CD4-positive, alpha-beta T cell treated with Interleukin-6 for 4 hours (primary cell): ENCODE data around the gene MATK.
"Not testable (repeated sequence)": the region's sequence is repeated elsewhere in the genome, so short reads cannot be mapped to it uniquely, and the experiment has no call there.

ENCODE experiments used
- DNase-seq: peaks from one replicate; pipeline ENCODE4 v3.0.0-alpha.2; 2020; ENCODE audit warnings: mixed read lengths

The MATK gene

GRCh38 chr19:3770136-3770999 is 15.8 kb downstream of the MATK start:
- DNase-seq: no peak

- DNase-seq: no peak
Observed at GRCh38 chr19:3769494-3769893, 16.7 kb downstream of the MATK start.

GRCh38 chr19:3768748-3769099 is 17.5 kb downstream of the MATK start:
- no peak for DNase-seq

- DNase-seq: no peak
Observed at GRCh38 chr19:3768015-3768747, 18.0 kb downstream of the MATK start.

- DNase-seq: no peak
Observed at GRCh38 chr19:3767050-3767449, 19.1 kb downstream of the MATK start.

- peak; percentile 18 for DNase-seq
Observed at GRCh38 chr19:3766520-3766919, 19.7 kb downstream of the MATK start.

- DNase-seq: not testable (repeated sequence)
Observed at GRCh38 chr19:3765757-3766156, 20.4 kb downstream of the MATK start.

- DNase-seq: no peak
Observed at GRCh38 chr19:3765121-3765520, 21.1 kb downstream of the MATK start.

- peak; percentile 100 for DNase-seq
Observed at GRCh38 chr19:3762501-3763459, 23.4 kb downstream of the MATK start, which contains the start of gene MRPL54. Gene MRPL54, plus strand, starts transcription at chr19:3762682. Its CDS starts 19 bp downstream, at chr19:3762701.

GRCh38 chr19:3762130-3762473 is 24.1 kb downstream of the MATK start:
- DNase-seq: no peak

GRCh38 chr19:3761382-3762129 is 24.6 kb downstream of the MATK start, which contains the start of gene APBA3:
Gene APBA3, minus strand, starts transcription at chr19:3761692. Its CDS starts 1,428 bp downstream, at chr19:3760264.
- peak; percentile 96 for DNase-seq

GRCh38 chr19:3760871-3761361 is 25.3 kb downstream of the MATK start:
- peak; percentile 14 for DNase-seq

GRCh38 chr19:3759482-3760254 is 26.5 kb downstream of the MATK start:
- no peak for DNase-seq

GRCh38 chr19:3758297-3758696 is 27.9 kb downstream of the MATK start:
- not testable (repeated sequence) for DNase-seq

GRCh38 chr19:3757705-3758104 is 28.5 kb downstream of the MATK start:
- DNase-seq: not testable (repeated sequence)

GRCh38 chr19:3753631-3754410 is 32.4 kb downstream of the MATK start:
- no peak for DNase-seq

GRCh38 chr19:3752492-3752891 is 33.7 kb downstream of the MATK start:
- DNase-seq: no peak

GRCh38 chr19:3751236-3751635 is 34.9 kb downstream of the MATK start:
- DNase-seq: no peak

GRCh38 chr19:3750211-3750610 is 36.0 kb downstream of the MATK start:
- DNase-seq: no peak

- no peak for DNase-seq
Observed at GRCh38 chr19:3748965-3749364, 37.2 kb downstream of the MATK start.
